Glomerular visceral epithelial cell (primary cell): Measurements from ENCODE around the gene WDR90.
A peak's percentile ranks its signal among the peaks of the same experiment; 100 is the strongest.

Source experiments
- DNase-seq: peaks from one replicate; pipeline ENCODE4 v3.0.0-alpha.2; 2016; ENCODE audit errors: extremely low spot score

Gene WDR90

GRCh38 chr16:626787-627453 is 22.2 kb upstream of the WDR90 start:
- DNase-seq = peak; percentile 91

GRCh38 chr16:627454-628239 is 21.5 kb upstream of the WDR90 start:
- DNase-seq = peak; percentile 37

GRCh38 chr16:628321-629061 is 20.7 kb upstream of the WDR90 start:
- DNase-seq = no peak

GRCh38 chr16:629185-629832 is 19.9 kb upstream of the WDR90 start:
- DNase-seq = no peak

- no peak for DNase-seq
Measured at GRCh38 chr16:629833-630248, 19.3 kb upstream of the WDR90 start.

- no peak for DNase-seq
Measured at GRCh38 chr16:630249-630814, 18.8 kb upstream of the WDR90 start.

DNA sequence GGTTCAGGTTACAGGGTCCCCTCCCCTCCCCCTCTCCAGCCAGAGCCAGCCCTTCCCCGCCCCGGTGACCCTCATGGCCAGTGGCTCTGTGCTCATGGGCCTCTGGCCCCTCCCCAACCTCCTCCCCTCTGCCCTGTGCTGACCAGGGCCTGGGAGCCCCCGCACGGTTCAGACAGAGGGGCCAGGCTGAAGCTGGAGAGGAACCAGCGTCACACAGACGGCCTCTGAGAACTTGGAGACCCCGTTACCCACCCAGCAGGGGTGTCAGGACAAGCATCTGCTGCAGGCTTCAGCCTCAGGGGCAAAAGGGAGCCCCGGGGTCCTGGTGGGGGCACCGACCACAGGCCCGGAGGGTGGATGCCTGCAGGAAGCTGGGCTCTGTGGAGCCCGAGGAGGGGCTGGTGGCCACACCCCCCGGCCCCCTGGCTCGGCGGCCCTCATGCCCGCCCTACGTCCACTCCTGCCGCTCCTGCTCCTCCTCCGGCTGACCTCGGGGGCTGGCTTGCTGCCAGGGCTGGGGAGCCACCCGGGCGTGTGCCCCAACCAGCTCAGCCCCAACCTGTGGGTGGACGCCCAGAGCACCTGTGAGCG is 18.3 kb upstream of the WDR90 start, which contains the start of gene WFIKKN1:
Gene WFIKKN1, plus strand, starts transcription at position 171 of the 591 bp plus-strand sequence. Its CDS starts 269 bp downstream, at position 440.
- peak; percentile 31 for DNase-seq

DNA sequence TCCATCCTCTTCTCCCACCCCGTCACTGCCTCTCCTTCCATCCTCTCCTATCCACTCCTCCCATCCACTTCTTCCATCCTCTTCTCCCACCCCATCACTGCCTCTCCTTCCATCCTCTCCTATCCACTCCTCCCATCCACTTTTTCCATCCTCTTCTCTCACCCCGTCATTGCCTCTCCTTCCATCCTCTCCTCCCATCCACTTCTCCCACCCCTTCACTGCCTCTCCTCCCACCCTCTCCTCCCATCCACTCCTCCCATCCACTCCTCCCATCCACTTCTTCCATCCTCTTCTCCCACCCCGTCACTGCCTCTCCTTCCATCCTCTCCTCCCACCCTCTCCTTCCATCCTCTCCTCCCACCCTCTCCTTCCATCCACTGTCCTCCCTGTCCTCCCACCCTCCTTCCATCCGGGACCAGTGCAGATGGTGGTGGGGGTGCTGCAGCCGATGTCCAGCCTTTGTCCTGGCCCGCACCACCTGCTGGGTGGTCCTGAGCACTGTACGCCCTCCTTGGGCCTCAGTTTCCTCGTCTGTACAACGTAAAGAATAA is 17.3 kb upstream of the WDR90 start:
- no peak for DNase-seq

- DNase-seq = no peak
Measured at GRCh38 chr16:632486-633335, 16.5 kb upstream of the WDR90 start.

DNA sequence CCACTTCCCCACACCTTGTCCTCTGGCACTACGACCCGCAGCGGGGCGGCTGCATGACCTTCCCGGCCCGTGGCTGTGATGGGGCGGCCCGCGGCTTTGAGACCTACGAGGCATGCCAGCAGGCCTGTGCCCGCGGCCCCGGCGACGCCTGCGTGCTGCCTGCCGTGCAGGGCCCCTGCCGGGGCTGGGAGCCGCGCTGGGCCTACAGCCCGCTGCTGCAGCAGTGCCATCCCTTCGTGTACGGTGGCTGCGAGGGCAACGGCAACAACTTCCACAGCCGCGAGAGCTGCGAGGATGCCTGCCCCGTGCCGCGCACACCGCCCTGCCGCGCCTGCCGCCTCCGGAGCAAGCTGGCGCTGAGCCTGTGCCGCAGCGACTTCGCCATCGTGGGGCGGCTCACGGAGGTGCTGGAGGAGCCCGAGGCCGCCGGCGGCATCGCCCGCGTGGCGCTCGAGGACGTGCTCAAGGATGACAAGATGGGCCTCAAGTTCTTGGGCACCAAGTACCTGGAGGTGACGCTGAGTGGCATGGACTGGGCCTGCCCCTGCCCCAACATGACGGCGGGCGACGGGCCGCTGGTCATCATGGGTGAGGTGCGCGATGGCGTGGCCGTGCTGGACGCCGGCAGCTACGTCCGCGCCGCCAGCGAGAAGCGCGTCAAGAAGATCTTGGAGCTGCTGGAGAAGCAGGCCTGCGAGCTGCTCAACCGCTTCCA is 15.7 kb upstream of the WDR90 start:
- DNase-seq = no peak

GRCh38 chr16:634051-634670 is 15.0 kb upstream of the WDR90 start:
- no peak for DNase-seq

DNA sequence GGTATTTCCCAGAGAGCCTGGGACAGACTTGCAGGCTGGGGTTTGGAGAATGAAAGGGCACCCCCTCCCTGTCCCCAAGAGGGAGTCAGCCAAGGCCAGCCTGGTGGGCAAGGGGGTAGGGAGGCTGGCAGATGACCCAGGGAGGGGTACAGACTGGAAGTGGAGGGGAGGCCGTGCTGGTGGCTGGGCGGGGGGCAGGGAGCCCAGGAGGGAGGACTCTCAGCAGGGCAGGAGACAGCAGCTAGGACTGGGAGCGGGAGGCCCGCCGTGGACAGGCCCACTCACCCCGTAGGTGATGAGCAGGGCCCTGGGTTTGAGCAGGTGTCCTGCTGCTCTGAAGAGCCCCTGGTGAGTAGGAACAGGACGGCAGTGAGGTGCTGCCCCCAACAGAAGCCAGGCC is 14.2 kb upstream of the WDR90 start:
- no peak for DNase-seq

DNA sequence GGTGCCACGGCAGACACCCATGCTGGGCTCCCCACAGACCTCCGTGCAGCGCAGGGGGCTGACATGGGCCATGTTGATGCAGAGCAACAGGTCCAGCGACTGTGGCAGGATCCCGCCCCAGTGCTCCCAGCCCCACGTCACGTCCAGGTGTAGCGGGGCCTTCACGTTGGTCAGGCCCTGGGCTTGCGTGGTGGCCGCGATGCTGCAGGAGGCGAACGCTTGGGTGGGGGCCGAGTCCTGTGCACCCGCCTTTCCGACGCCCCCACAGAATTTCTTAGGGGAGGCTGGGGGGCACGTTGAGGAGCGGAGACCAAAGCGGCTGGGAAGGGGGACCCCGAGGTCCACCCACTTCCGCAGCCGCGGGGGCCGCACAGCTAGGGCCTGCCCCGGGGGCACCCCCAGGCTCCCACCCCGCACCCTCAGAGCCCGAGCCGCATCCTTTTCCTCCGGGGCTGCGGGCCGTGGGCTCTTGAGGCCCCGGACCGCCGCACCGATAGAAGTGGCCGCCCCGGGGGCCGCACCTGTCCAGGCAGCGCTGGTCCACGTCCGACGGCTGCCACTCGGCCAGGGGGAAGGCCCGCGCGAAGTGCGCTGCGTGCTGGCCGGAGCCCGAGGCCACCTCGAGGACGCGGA is 13.5 kb upstream of the WDR90 start:
- no peak for DNase-seq

GRCh38 chr16:636206-637080 is 12.7 kb upstream of the WDR90 start, which contains the start of gene METTL26:
Gene METTL26 (minus strand): TSS chr16:636305. CDS start chr16:636290, 15 bp downstream.
- peak; percentile 91 for DNase-seq

DNA sequence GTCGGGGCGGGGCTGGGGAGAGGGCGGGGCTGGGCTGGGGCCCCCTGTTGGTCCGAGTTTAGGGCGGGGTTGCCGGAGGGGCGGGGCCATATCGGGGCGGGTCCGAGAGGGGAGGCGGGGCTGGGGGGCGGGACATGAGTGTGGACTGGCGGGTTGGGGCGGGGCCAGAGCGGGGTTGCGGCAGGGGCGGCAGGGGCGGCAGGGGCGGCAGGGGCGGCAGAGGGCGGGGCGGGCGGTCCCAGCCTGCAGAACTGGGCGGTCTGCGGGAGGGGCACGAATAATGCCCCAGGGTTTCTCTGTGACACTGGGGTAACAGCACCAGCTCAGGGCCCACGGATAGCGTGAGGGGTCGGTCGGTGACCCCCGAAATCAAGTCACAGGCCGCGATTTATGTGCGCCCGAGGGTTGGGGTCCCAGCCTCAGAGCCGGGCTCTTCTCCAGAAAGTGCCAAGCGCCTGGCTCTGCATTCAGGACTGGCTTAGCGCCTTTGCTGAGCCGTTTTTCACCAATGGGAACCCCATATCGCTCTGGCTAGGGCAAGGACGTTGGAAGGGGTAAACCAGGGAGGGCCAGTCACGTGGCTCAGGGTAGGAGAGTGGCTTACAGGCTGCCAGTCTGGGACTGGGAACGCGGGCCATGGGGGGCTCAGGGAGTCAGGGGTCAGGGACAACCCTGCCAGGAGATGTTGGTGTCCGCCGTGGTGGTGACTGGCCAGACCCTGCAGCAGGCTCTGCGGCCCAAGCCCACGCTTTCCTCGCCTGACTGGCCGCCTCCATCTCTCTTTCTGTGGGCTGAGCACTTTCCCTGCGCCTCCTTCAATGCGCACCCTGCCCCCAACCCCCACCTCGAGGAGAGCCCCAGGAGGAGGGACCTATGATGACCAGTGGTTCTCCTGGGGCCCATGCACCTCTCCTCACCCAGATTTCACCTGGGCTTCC is 11.8 kb upstream of the WDR90 start:
- peak; percentile 93 for DNase-seq

GRCh38 chr16:638034-638543 is 11.1 kb upstream of the WDR90 start:
- DNase-seq = no peak
